WTC11 (cell line): Measurements from ENCODE around the gene RNPS1. TPM values are rescaled to one million over a fixed set of nuclear protein-coding genes. Genes with fewer than 3 reads are reported as not detected.

ENCODE experiments used
- ATAC-seq: fragments of 200-7000 bp; cut with Tn5 transposase; 2 replicates; pipeline ENCODE4 v1.10.0; 2021; ENCODE audit warnings: mild to moderate bottlenecking, moderate library complexity
- CTCF ChIA-PET: fragments of 300-600 bp; sonication (Branson Sonifier 250); formaldehyde crosslinking; loops from one replicate; lab custom pipeline; 2021; ENCODE audit warnings: antibody characterized with exemption; lab: Charles Lee
- POLR2A ChIA-PET: fragments of 350-600 bp; sonication (Branson Sonifier 250); formaldehyde crosslinking; loops from one replicate; lab custom pipeline; 2021; ENCODE audit warnings: antibody characterized with exemption; lab: Charles Lee
- DNase-seq: peaks from one replicate; pipeline ENCODE4 v3.0.0; 2021; ENCODE audit warnings: low spot score
- H3K27ac Mint-ChIP-seq: 2 replicates; pipeline ENCODE4 v1.8.0; 2021; ENCODE audit warnings: mixed read lengths
- H3K27me3 Mint-ChIP-seq: 2 replicates; pipeline ENCODE4 v1.8.0; 2021; ENCODE audit warnings: low read depth, mild to moderate bottlenecking, moderate library complexity, mixed read lengths
- H3K36me3 Mint-ChIP-seq: 2 replicates; pipeline ENCODE4 v1.8.0; 2021; ENCODE audit warnings: mixed read lengths
- H3K4me1 Mint-ChIP-seq: 2 replicates; pipeline ENCODE4 v1.8.0; 2022; ENCODE audit warnings: mixed read lengths
- H3K4me3 Mint-ChIP-seq: 2 replicates; pipeline ENCODE4 v1.8.0; 2021; ENCODE audit warnings: mild to moderate bottlenecking, moderate library complexity, mixed read lengths
- H3K9me3 Mint-ChIP-seq: 2 replicates; pipeline ENCODE4 v1.8.0; 2021; ENCODE audit warnings: mixed read lengths
- ATF1 ChIP-seq: sonication (generic); formaldehyde crosslinking; IDR thresholded peaks from 2 replicates; pipeline ENCODE4 v1.8.1; 2023; ENCODE audit warnings: mild to moderate bottlenecking, moderate library complexity, missing genetic modification reagents
- CBFB ChIP-seq: sonication (generic); formaldehyde crosslinking; IDR thresholded peaks from 2 replicates; pipeline ENCODE4 v1.8.1; 2022; ENCODE audit warnings: mild to moderate bottlenecking, low read depth, missing genetic modification reagents
- GRHL2 ChIP-seq: fragments of 250-450 bp; sonication (Bioruptor Pico); IDR thresholded peaks from 2 replicates; pipeline ENCODE4 v1.8.0; 2022; ENCODE audit warnings: mild to moderate bottlenecking, moderate library complexity; ENCODE audit not compliant: insufficient replicate concordance, severe bottlenecking
- JAZF1 ChIP-seq: fragments of 250-450 bp; sonication (Bioruptor Pico); IDR thresholded peaks from 2 replicates; pipeline ENCODE4 v1.9.0; 2021; ENCODE audit warnings: moderate library complexity, mild to moderate bottlenecking, inconsistent platforms
- KAT7 ChIP-seq: sonication (generic); formaldehyde crosslinking; IDR thresholded peaks from 2 replicates; pipeline ENCODE4 v1.8.1; 2023; ENCODE audit warnings: missing genetic modification reagents, mild to moderate bottlenecking, borderline replicate concordance
- MYBL2 ChIP-seq: sonication (generic); formaldehyde crosslinking; IDR thresholded peaks from 2 replicates; pipeline ENCODE4 v1.8.1; 2023; ENCODE audit warnings: mild to moderate bottlenecking, moderate library complexity, missing genetic modification reagents
- NFYB ChIP-seq: sonication (generic); formaldehyde crosslinking; conservative IDR thresholded peaks from 2 replicates; pipeline ENCODE4 v1.8.0; 2022; ENCODE audit warnings: low read depth, missing genetic modification reagents
- OVOL2 ChIP-seq: fragments of 250-450 bp; sonication (Bioruptor Pico); IDR thresholded peaks from 2 replicates; pipeline ENCODE4 v1.9.0; 2021; ENCODE audit warnings: mild to moderate bottlenecking, borderline replicate concordance
- PRRX2 ChIP-seq: fragments of 250-450 bp; sonication (Bioruptor Pico); IDR thresholded peaks from 2 replicates; pipeline ENCODE4 v1.8.0; 2021; ENCODE audit warnings: mild to moderate bottlenecking
- SMAD3 ChIP-seq: sonication (generic); formaldehyde crosslinking; IDR thresholded peaks from 2 replicates; pipeline ENCODE4 v1.8.0; 2022; ENCODE audit warnings: missing genetic modification reagents, mild to moderate bottlenecking, borderline replicate concordance
- SMAD4 ChIP-seq: sonication (generic); formaldehyde crosslinking; IDR thresholded peaks from 2 replicates; pipeline ENCODE4 v1.8.0; 2022; ENCODE audit warnings: mild to moderate bottlenecking, missing genetic modification reagents
- TCF7 ChIP-seq: sonication (generic); formaldehyde crosslinking; IDR thresholded peaks from 2 replicates; pipeline ENCODE4 v1.8.0; 2022; ENCODE audit warnings: mild to moderate bottlenecking, low read depth, missing genetic modification reagents, moderate library complexity
- TEAD1 ChIP-seq: sonication (generic); formaldehyde crosslinking; IDR thresholded peaks from 2 replicates; pipeline ENCODE4 v1.8.0; 2022; ENCODE audit warnings: mild to moderate bottlenecking, missing genetic modification reagents
- TEAD4 ChIP-seq: sonication (generic); formaldehyde crosslinking; IDR thresholded peaks from 2 replicates; pipeline ENCODE4 v1.8.0; 2022; ENCODE audit warnings: mild to moderate bottlenecking, missing genetic modification reagents
- ZNF317 ChIP-seq: sonication (generic); formaldehyde crosslinking; IDR thresholded peaks from 2 replicates; pipeline ENCODE4 v1.8.1; 2023; ENCODE audit warnings: low read depth, mild to moderate bottlenecking, moderate library complexity, missing genetic modification reagents, borderline replicate concordance
- ZNF416 ChIP-seq: fragments of 250-450 bp; sonication (Bioruptor Pico); IDR thresholded peaks from 2 replicates; pipeline ENCODE4 v1.9.0; 2021; ENCODE audit warnings: mild to moderate bottlenecking, inconsistent platforms
- total RNA-seq: library from RNA; stranded (reverse); gene quantifications from 3 replicates; pipeline ENCODE4 v1.2.3, GENCODE V29; 2021
- TF ChIP-seq, protein P1 (sequence below): sonication (generic); formaldehyde crosslinking; IDR thresholded peaks from 2 replicates; pipeline ENCODE4 v1.8.1; 2022; ENCODE audit warnings: low read depth, mild to moderate bottlenecking, moderate library complexity, missing genetic modification reagents, borderline replicate concordance
- TF ChIP-seq, protein P2 (sequence below): fragments of 200-600 bp; IDR thresholded peaks from 2 replicates; pipeline ENCODE4 v1.8.0; 2022; ENCODE audit warnings: antibody characterized with exemption
- TF ChIP-seq, protein P3 (sequence below): fragments of 250-450 bp; sonication (Bioruptor Pico); conservative IDR thresholded peaks from 2 replicates; pipeline ENCODE4 v1.9.0; 2021; ENCODE audit warnings: mild to moderate bottlenecking
- TF ChIP-seq, protein P4 (sequence below): sonication (generic); formaldehyde crosslinking; IDR thresholded peaks from 2 replicates; pipeline ENCODE4 v1.8.1; 2023; ENCODE audit warnings: mild to moderate bottlenecking, moderate library complexity, missing genetic modification reagents
- TF ChIP-seq, protein P5 (sequence below): fragments of 250-450 bp; sonication (Bioruptor Pico); IDR thresholded peaks from 2 replicates; pipeline ENCODE4 v1.9.0; 2021; ENCODE audit warnings: mild to moderate bottlenecking, borderline replicate concordance
- TF ChIP-seq, protein P6 (sequence below): sonication (generic); formaldehyde crosslinking; conservative IDR thresholded peaks from 2 replicates; pipeline ENCODE4 v1.8.1; 2022; ENCODE audit warnings: mild to moderate bottlenecking, missing genetic modification reagents

Gene RNPS1
- total RNA-seq, 1 experiment from 2014 or later, result 331 TPM

DNA sequence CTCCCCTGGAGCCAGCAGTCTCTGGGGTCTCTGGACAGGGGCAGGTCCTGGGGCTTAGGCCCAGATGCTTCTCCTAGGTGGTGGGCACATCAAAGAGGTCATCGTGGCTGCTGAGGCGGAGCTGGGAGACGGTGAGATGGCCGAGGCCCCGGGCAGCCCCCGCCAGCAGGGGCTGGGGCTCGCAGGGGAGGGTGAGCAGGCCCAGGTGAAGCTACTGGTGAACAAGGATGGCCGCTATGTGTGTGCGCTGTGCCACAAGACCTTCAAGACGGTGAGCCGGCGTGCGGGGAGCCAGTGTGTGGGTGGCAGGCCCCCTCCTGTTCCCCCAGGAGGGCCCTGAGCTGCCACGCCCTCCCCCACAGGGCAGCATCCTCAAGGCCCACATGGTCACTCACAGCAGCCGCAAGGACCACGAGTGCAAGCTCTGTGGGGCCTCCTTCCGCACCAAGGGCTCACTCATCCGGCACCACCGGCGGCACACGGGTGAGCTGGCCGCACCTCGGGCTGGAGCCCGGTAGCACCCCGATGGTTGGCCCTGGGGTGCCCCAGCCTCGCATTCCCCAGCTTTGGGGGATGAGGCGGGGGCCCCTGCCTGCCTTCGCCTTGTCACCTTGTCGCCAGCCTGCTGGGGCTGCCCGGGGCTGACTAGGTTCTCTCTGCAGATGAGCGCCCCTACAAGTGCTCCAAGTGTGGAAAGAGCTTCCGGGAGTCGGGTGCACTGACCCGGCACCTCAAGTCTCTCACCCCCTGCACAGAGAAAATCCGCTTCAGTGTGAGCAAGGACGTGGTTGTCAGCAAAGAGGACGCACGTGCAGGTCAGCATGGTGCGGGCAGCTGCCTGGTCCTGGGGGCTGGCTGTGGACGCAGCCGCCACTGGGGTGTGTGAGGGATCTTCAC is 35.6 kb downstream of the RNPS1 start:
- CTCF ChIA-PET, result no interaction called here
- TF ChIP-seq KAT7 (CRISPR knock-in tag) (no peak), TCF7 (CRISPR knock-in tag) (no peak), SMAD3 (CRISPR knock-in tag) (no peak), ZNF416 (CRISPR knock-in tag) (no peak), CBFB (CRISPR knock-in tag) (no peak), PRRX2 (no peak), OVOL2 (CRISPR knock-in tag) (no peak), JAZF1 (no peak), GRHL2 (CRISPR knock-in tag) (no peak), MYBL2 (CRISPR knock-in tag) (no peak), NFYB (no peak), TEAD4 (CRISPR knock-in tag) (no peak), SMAD4 (CRISPR knock-in tag) (no peak), ZNF317 (CRISPR knock-in tag) (no peak)
- TF ChIP-seq, protein P1, sequence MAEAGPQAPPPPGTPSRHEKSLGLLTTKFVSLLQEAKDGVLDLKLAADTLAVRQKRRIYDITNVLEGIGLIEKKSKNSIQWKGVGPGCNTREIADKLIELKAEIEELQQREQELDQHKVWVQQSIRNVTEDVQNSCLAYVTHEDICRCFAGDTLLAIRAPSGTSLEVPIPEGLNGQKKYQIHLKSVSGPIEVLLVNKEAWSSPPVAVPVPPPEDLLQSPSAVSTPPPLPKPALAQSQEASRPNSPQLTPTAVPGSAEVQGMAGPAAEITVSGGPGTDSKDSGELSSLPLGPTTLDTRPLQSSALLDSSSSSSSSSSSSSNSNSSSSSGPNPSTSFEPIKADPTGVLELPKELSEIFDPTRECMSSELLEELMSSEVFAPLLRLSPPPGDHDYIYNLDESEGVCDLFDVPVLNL, result no peak
- TF ChIP-seq, protein P2, sequence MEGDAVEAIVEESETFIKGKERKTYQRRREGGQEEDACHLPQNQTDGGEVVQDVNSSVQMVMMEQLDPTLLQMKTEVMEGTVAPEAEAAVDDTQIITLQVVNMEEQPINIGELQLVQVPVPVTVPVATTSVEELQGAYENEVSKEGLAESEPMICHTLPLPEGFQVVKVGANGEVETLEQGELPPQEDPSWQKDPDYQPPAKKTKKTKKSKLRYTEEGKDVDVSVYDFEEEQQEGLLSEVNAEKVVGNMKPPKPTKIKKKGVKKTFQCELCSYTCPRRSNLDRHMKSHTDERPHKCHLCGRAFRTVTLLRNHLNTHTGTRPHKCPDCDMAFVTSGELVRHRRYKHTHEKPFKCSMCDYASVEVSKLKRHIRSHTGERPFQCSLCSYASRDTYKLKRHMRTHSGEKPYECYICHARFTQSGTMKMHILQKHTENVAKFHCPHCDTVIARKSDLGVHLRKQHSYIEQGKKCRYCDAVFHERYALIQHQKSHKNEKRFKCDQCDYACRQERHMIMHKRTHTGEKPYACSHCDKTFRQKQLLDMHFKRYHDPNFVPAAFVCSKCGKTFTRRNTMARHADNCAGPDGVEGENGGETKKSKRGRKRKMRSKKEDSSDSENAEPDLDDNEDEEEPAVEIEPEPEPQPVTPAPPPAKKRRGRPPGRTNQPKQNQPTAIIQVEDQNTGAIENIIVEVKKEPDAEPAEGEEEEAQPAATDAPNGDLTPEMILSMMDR, result no peak
- TF ChIP-seq, all 79 proteins: peak for 0
- ATAC-seq, result no peak
- Mint-ChIP-seq H3K27me3 (peaks cover 12% of the 10 kb centered on the region), H3K36me3 (peaks cover 3% of the 10 kb centered on the region; the same call in 1 of the 2 replicates), H3K4me3 (no peak overlapping the region), H3K9me3 (no peaks in the 10 kb centered on the region), H3K27ac (no peak overlapping the region), H3K4me1 (no peaks in the 10 kb centered on the region)
- no peak for DNase-seq
- POLR2A ChIA-PET, result no interaction called here

DNA sequence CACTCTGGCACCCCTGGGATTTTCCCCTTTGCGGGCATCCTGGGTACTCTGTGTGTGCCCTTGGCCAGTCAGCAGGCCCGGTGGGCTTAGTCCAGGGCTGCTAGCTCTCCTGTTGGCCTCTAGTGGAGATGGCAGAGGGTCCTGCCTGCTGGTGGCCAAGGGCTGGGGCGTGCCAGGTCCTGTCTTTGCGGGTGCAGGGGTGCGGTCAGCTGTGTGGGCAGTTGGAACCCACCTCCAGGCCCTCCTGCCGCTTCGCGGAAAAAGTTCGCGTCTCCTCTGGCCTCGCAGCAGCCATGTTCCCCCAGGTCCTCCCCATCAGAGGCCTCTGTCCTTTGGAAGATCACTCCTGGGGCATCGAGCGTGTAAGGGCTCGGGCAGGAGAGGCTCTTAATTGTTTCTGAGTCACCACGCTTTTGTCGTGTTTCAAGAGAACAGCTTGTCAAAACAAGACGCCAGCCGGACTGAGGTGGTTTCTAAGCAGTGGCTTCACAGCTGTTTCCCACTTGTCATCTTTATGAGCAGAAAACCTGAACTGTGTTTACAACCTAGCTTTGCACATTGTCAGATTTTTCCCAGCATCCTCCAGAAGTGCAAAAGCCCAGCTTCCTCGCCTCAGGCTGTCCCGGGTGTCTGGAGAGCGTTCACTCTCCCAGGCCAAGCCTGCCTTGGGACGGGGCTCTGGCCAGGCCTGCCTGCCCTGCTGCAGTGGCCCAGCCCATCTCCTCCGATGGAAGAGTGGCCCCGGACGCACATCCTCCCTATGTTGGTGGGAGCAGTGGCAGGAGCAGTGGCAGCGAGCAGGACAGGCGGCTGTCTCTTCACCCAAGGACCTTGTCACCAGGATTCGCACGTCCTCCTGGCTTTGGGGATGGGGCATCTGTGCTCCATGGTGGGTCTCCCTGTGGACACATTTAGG is 36.7 kb downstream of the RNPS1 start:
- peaks cover 3% of the 10 kb centered on the region; the same call in 1 of the 2 replicates for H3K36me3 Mint-ChIP-seq
- TF ChIP-seq TEAD1 (CRISPR knock-in tag), result no peak
- TF ChIP-seq, protein P3, sequence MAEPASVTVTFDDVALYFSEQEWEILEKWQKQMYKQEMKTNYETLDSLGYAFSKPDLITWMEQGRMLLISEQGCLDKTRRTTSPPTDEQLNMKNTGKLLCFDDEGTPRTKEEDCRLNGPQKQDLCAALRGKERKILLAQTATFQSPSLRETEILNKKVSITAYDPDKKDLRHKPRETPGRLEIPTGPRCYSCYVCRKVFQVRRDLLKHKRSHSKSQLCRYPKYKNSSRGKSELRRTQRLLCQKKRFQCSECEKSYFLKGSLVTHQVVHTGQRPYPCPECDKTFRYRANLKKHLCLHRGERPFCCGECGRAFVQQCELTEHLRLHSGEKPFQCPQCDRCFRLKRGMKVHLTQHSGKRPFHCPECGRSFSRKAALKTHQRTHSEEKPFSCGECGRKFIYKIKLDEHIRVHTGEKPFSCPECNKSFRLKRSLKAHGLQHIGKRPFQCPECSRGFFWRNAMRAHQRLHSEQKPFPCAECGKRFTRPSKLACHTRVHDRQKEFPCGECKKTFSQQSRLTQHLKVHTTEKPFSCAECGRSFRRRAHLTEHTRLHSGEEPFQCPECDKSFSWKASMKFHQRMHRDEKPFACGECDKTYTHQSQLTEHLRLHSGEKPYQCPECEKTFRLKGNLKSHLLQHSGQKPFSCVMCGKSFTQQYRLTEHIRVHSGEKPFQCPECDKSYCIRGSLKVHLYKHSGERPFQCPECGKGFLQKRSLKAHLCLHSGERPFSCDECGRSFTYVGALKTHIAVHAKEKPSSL (CRISPR knock-in tag), result no peak
- TF ChIP-seq ATF1 (CRISPR knock-in tag), result no peak
- TF ChIP-seq, protein P4, sequence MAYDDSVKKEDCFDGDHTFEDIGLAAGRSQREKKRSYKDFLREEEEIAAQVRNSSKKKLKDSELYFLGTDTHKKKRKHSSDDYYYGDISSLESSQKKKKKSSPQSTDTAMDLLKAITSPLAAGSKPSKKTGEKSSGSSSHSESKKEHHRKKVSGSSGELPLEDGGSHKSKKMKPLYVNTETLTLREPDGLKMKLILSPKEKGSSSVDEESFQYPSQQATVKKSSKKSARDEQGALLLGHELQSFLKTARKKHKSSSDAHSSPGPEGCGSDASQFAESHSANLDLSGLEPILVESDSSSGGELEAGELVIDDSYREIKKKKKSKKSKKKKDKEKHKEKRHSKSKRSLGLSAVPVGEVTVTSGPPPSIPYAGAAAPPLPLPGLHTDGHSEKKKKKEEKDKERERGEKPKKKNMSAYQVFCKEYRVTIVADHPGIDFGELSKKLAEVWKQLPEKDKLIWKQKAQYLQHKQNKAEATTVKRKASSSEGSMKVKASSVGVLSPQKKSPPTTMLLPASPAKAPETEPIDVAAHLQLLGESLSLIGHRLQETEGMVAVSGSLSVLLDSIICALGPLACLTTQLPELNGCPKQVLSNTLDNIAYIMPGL (CRISPR knock-in tag), result no peak
- TF ChIP-seq, protein P5, sequence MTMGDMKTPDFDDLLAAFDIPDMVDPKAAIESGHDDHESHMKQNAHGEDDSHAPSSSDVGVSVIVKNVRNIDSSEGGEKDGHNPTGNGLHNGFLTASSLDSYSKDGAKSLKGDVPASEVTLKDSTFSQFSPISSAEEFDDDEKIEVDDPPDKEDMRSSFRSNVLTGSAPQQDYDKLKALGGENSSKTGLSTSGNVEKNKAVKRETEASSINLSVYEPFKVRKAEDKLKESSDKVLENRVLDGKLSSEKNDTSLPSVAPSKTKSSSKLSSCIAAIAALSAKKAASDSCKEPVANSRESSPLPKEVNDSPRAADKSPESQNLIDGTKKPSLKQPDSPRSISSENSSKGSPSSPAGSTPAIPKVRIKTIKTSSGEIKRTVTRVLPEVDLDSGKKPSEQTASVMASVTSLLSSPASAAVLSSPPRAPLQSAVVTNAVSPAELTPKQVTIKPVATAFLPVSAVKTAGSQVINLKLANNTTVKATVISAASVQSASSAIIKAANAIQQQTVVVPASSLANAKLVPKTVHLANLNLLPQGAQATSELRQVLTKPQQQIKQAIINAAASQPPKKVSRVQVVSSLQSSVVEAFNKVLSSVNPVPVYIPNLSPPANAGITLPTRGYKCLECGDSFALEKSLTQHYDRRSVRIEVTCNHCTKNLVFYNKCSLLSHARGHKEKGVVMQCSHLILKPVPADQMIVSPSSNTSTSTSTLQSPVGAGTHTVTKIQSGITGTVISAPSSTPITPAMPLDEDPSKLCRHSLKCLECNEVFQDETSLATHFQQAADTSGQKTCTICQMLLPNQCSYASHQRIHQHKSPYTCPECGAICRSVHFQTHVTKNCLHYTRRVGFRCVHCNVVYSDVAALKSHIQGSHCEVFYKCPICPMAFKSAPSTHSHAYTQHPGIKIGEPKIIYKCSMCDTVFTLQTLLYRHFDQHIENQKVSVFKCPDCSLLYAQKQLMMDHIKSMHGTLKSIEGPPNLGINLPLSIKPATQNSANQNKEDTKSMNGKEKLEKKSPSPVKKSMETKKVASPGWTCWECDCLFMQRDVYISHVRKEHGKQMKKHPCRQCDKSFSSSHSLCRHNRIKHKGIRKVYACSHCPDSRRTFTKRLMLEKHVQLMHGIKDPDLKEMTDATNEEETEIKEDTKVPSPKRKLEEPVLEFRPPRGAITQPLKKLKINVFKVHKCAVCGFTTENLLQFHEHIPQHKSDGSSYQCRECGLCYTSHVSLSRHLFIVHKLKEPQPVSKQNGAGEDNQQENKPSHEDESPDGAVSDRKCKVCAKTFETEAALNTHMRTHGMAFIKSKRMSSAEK (CRISPR knock-in tag), result no peak
- TF ChIP-seq, protein P6, sequence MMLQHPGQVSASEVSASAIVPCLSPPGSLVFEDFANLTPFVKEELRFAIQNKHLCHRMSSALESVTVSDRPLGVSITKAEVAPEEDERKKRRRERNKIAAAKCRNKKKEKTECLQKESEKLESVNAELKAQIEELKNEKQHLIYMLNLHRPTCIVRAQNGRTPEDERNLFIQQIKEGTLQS (CRISPR knock-in tag), result no peak

More for the DNA sequence above, 36.7 kb downstream of the RNPS1 start:
- no peak overlapping the region for H3K27ac Mint-ChIP-seq
- H3K9me3 Mint-ChIP-seq, result no peaks in the 10 kb centered on the region
- DNase-seq (no peak), ATAC-seq (no peak)
- H3K4me1 Mint-ChIP-seq, result no peaks in the 10 kb centered on the region
- POLR2A ChIA-PET, result no interaction called here
- H3K4me3 Mint-ChIP-seq, result no peak overlapping the region
- CTCF ChIA-PET, result no interaction called here
- H3K27me3 Mint-ChIP-seq, result peaks cover 3% of the 10 kb centered on the region; the same call in 1 of the 2 replicates
